ENCODE results near the gene CBX3.
"Not testable (repeated sequence)": the region's sequence is repeated elsewhere in the genome, so short reads cannot be mapped to it uniquely, and the experiment has no call there.

The CBX3 gene

GRCh38 chr7:26183545-26184280, 17.8 kb upstream of the CBX3 start:
- TF ChIP-seq YY1 (IDR thresholded peaks at IDR 0.05; ENCODE audit: insufficient read depth, insufficient read length) (no peak), SUZ12 (IDR thresholded peaks at IDR 0.05; ENCODE audit: extremely low read depth, insufficient read depth, insufficient read length) (no peak), ZNF274 (IDR thresholded peaks at IDR 0.05; ENCODE audit: low read depth, low read length) (no peak)
- Histone ChIP-seq H3K27me3 (ENCODE audit: insufficient read depth, insufficient read length) (no peaks in the 10 kb centered on the region), H3K9me3 (ENCODE audit: insufficient read depth, low read length) (no peaks in the 10 kb centered on the region), H3K4me3 (ENCODE audit: insufficient read length, low read depth) (no peak overlapping the region), H3K36me3 (ENCODE audit: insufficient read depth, insufficient read length, low read length) (peaks cover 41% of the 10 kb centered on the region), H3K4me1 (ENCODE audit: insufficient read depth, insufficient read length) (no peaks in the 10 kb centered on the region), H3K9ac (ENCODE audit: insufficient read length, low read depth) (no peak overlapping the region)
- DNase-seq (ENCODE audit: low read depth, low spot score): no peak

- not testable (repeated sequence) for H3K4me1 ChIP-seq (ENCODE audit: insufficient read depth, insufficient read length); H3K4me3 ChIP-seq (ENCODE audit: insufficient read length, low read depth); H3K27me3 ChIP-seq (ENCODE audit: insufficient read depth, insufficient read length); H3K9ac ChIP-seq (ENCODE audit: insufficient read length, low read depth); H3K9me3 ChIP-seq (ENCODE audit: insufficient read depth, low read length); DNase-seq (ENCODE audit: low read depth, low spot score)
- H3K36me3 ChIP-seq (ENCODE audit: insufficient read depth, insufficient read length, low read length): peaks cover 43% of the 10 kb centered on the region
Observed at GRCh38 chr7:26184281-26185101, 17.1 kb upstream of the CBX3 start.

GRCh38 chr7:26185131-26185843, 16.3 kb upstream of the CBX3 start:
- DNase-seq (ENCODE audit: low read depth, low spot score): no peak
- TF ChIP-seq YY1 (IDR thresholded peaks at IDR 0.05; ENCODE audit: insufficient read depth, insufficient read length) (no peak), SUZ12 (IDR thresholded peaks at IDR 0.05; ENCODE audit: extremely low read depth, insufficient read depth, insufficient read length) (no peak), ZNF274 (IDR thresholded peaks at IDR 0.05; ENCODE audit: low read depth, low read length) (no peak)
- H3K4me1 ChIP-seq (ENCODE audit: insufficient read depth, insufficient read length): no peaks in the 10 kb centered on the region
- H3K9ac ChIP-seq (ENCODE audit: insufficient read length, low read depth): no peak overlapping the region
- H3K9me3 ChIP-seq (ENCODE audit: insufficient read depth, low read length): no peaks in the 10 kb centered on the region
- H3K27me3 ChIP-seq (ENCODE audit: insufficient read depth, insufficient read length): no peaks in the 10 kb centered on the region
- peaks cover 47% of the 10 kb centered on the region for H3K36me3 ChIP-seq (ENCODE audit: insufficient read depth, insufficient read length, low read length)
- no peak overlapping the region for H3K4me3 ChIP-seq (ENCODE audit: insufficient read length, low read depth)

- H3K27me3 ChIP-seq (ENCODE audit: insufficient read depth, insufficient read length): no peaks in the 10 kb centered on the region
- H3K9me3 ChIP-seq (ENCODE audit: insufficient read depth, low read length): no peaks in the 10 kb centered on the region
- peaks cover 52% of the 10 kb centered on the region for H3K36me3 ChIP-seq (ENCODE audit: insufficient read depth, insufficient read length, low read length)
- no peak overlapping the region for H3K4me3 ChIP-seq (ENCODE audit: insufficient read length, low read depth)
- no peaks in the 10 kb centered on the region for H3K4me1 ChIP-seq (ENCODE audit: insufficient read depth, insufficient read length)
- H3K9ac ChIP-seq (ENCODE audit: insufficient read length, low read depth): no peak overlapping the region
- no peak for TF ChIP-seq YY1 (IDR thresholded peaks at IDR 0.05; ENCODE audit: insufficient read depth, insufficient read length)
- TF ChIP-seq ZNF274 (IDR thresholded peaks at IDR 0.05; ENCODE audit: low read depth, low read length): no peak
- no peak for TF ChIP-seq SUZ12 (IDR thresholded peaks at IDR 0.05; ENCODE audit: extremely low read depth, insufficient read depth, insufficient read length)
- DNase-seq (ENCODE audit: low read depth, low spot score): no peak
Observed at GRCh38 chr7:26185844-26186180, 15.7 kb upstream of the CBX3 start.

- Histone ChIP-seq H3K36me3 (ENCODE audit: insufficient read depth, insufficient read length, low read length) (peaks cover 60% of the 10 kb centered on the region), H3K4me1 (ENCODE audit: insufficient read depth, insufficient read length) (no peaks in the 10 kb centered on the region), H3K4me3 (ENCODE audit: insufficient read length, low read depth) (no peak overlapping the region), H3K27me3 (ENCODE audit: insufficient read depth, insufficient read length) (no peaks in the 10 kb centered on the region), H3K9me3 (ENCODE audit: insufficient read depth, low read length) (no peaks in the 10 kb centered on the region), H3K9ac (ENCODE audit: insufficient read length, low read depth) (no peak overlapping the region)
- no peak for DNase-seq (ENCODE audit: low read depth, low spot score)
- TF ChIP-seq SUZ12 (IDR thresholded peaks at IDR 0.05; ENCODE audit: extremely low read depth, insufficient read depth, insufficient read length) (no peak), ZNF274 (IDR thresholded peaks at IDR 0.05; ENCODE audit: low read depth, low read length) (no peak), YY1 (IDR thresholded peaks at IDR 0.05; ENCODE audit: insufficient read depth, insufficient read length) (no peak)
Observed at GRCh38 chr7:26186364-26187311, 14.9 kb upstream of the CBX3 start.

GRCh38 chr7:26187380-26188205, 14.0 kb upstream of the CBX3 start:
- DNase-seq (ENCODE audit: low read depth, low spot score): no peak
- Histone ChIP-seq H3K4me3 (ENCODE audit: insufficient read length, low read depth) (no peak overlapping the region), H3K4me1 (ENCODE audit: insufficient read depth, insufficient read length) (no peaks in the 10 kb centered on the region)

More at GRCh38 chr7:26187380-26188205, 14.0 kb upstream of the CBX3 start:
- TF ChIP-seq YY1 (IDR thresholded peaks at IDR 0.05; ENCODE audit: insufficient read depth, insufficient read length): no peak
- TF ChIP-seq SUZ12 (IDR thresholded peaks at IDR 0.05; ENCODE audit: extremely low read depth, insufficient read depth, insufficient read length): no peak
- TF ChIP-seq ZNF274 (IDR thresholded peaks at IDR 0.05; ENCODE audit: low read depth, low read length): no peak
- Histone ChIP-seq H3K27me3 (ENCODE audit: insufficient read depth, insufficient read length) (no peaks in the 10 kb centered on the region), H3K9me3 (ENCODE audit: insufficient read depth, low read length) (no peaks in the 10 kb centered on the region), H3K36me3 (ENCODE audit: insufficient read depth, insufficient read length, low read length) (peaks cover 70% of the 10 kb centered on the region), H3K9ac (ENCODE audit: insufficient read length, low read depth) (no peak overlapping the region)

Data from NT2/D1 (cell line).